HepG2 (cell line): ENCODE measurements around the gene IGF2BP1. TPM values are rescaled to one million over a fixed set of nuclear protein-coding genes. Genes with fewer than 3 reads are reported as not detected.

Experiments
- FOSL1 ChIP-seq: sonication (generic); formaldehyde crosslinking; IDR thresholded peaks from 2 replicates; pipeline ENCODE4 v1.9.0; 2021; ENCODE audit warnings: missing genetic modification reagents, borderline replicate concordance
- FOXA1 ChIP-seq, 2 experiments: fragments of 450-650 bp in 1 of 2; sonication (generic) in 1 of 2; formaldehyde crosslinking in 1 of 2; IDR thresholded peaks; 2 replicates each; pipeline versions ENCODE4 v1.4.0 to v1.6.1; 2016 to 2020; ENCODE audit warnings: missing genetic modification reagents in 1 of 2
- NCOA5 ChIP-seq: sonication (generic); formaldehyde crosslinking; IDR thresholded peaks from 2 replicates; pipeline ENCODE4 v1.4.0; 2020; ENCODE audit warnings: missing genetic modification reagents
- NFRKB ChIP-seq: fragments of 450-650 bp; IDR thresholded peaks from 2 replicates; pipeline ENCODE4 v1.6.1; 2017
- RXRB ChIP-seq: IDR thresholded peaks from 2 replicates; pipeline ENCODE4 v1.6.1; 2016; ENCODE audit warnings: borderline replicate concordance, missing genetic modification reagents, missing compliant biosample characterization
- SMYD3 ChIP-seq: sonication (generic); formaldehyde crosslinking; IDR thresholded peaks from 2 replicates; pipeline ENCODE4 v1.8.1; 2023; ENCODE audit warnings: mild to moderate bottlenecking, missing genetic modification reagents
- ZNF224 ChIP-seq: sonication (generic); formaldehyde crosslinking; IDR thresholded peaks from 2 replicates; pipeline ENCODE4 v1.5.0; 2020; ENCODE audit warnings: mild to moderate bottlenecking, missing genetic modification reagents
- ZNF546 ChIP-seq: sonication (generic); formaldehyde crosslinking; conservative IDR thresholded peaks from 2 replicates; pipeline ENCODE4 v1.8.1; 2023; ENCODE audit warnings: mild to moderate bottlenecking, missing genetic modification reagents
- ZNF572 ChIP-seq: sonication (generic); formaldehyde crosslinking; IDR thresholded peaks from 2 replicates; pipeline ENCODE4 v1.5.1; 2020; ENCODE audit warnings: mild to moderate bottlenecking, missing genetic modification reagents
- ZNF7 ChIP-seq: IDR thresholded peaks from 2 replicates; pipeline ENCODE4 v1.6.1; 2016; ENCODE audit warnings: missing biosample characterization, missing genetic modification reagents
- ZNF790 ChIP-seq: sonication (generic); formaldehyde crosslinking; IDR thresholded peaks from 2 replicates; pipeline ENCODE4 v1.8.0; 2022; ENCODE audit warnings: missing genetic modification reagents, mild to moderate bottlenecking, borderline replicate concordance
- ZNF792 ChIP-seq: IDR thresholded peaks from 2 replicates; pipeline ENCODE4 v1.6.1; 2016
- ZSCAN12 ChIP-seq: sonication (generic); formaldehyde crosslinking; IDR thresholded peaks from 2 replicates; pipeline ENCODE4 v1.9.0; 2021; ENCODE audit warnings: mild to moderate bottlenecking, missing genetic modification reagents
- polyA plus RNA-seq, 8 experiments: library from polyadenylated mRNA; depleted of rRNA in 3 of 8; stranded (reverse) in 7 of 8; unstranded in 1 of 8; fragments of >200 nt; fragmentation: Illumina TruSeq in 4 of 8; extraction: Trizol in 4 of 8; gene quantifications; 2 replicates each; pipeline versions ENCODE4 v1.2.1 to v1.2.3, GENCODE V29; 2011 to 2016; ENCODE audit warnings: low read depth in 4 of 8, missing spikeins in 1 of 8, mixed read lengths in 1 of 8; ENCODE audit not compliant: insufficient read depth in 1 of 8
- total RNA-seq, 5 experiments: library from RNA; depleted of rRNA; stranded (reverse); fragments of >200 nt; fragmentation: Illumina TruSeq; extraction: Trizol; gene quantifications; 2 replicates each; pipeline ENCODE4 v1.2.3, GENCODE V29; 2016; ENCODE audit warnings: low read depth in 1 of 5
- TF ChIP-seq, protein P1 (sequence below), 2 experiments: fragments of 450-650 bp in 1 of 2; sonication (generic) in 1 of 2; formaldehyde crosslinking in 1 of 2; IDR thresholded peaks; 2 replicates each; pipeline versions ENCODE4 v1.6.1 to v1.8.0; 2016 to 2022; ENCODE audit warnings: antibody characterized with exemption in 1 of 2, mild to moderate bottlenecking in 1 of 2, missing genetic modification reagents in 1 of 2
- TF ChIP-seq, protein P2 (sequence below): sonication (generic); formaldehyde crosslinking; IDR thresholded peaks from 2 replicates; pipeline ENCODE4 v1.8.1; 2022; ENCODE audit warnings: mild to moderate bottlenecking, missing genetic modification reagents
- TF ChIP-seq, protein P3 (sequence below): sonication (generic); formaldehyde crosslinking; IDR thresholded peaks from 2 replicates; pipeline ENCODE4 v1.4.0; 2020; ENCODE audit warnings: mild to moderate bottlenecking, missing genetic modification reagents

Gene IGF2BP1
- total and polyA plus RNA-seq, 2 of the 13 experiments (the other 11 are each of a cell fraction or from before 2014, with no cell fraction given), result 29.7 to 75.1 TPM

DNA sequence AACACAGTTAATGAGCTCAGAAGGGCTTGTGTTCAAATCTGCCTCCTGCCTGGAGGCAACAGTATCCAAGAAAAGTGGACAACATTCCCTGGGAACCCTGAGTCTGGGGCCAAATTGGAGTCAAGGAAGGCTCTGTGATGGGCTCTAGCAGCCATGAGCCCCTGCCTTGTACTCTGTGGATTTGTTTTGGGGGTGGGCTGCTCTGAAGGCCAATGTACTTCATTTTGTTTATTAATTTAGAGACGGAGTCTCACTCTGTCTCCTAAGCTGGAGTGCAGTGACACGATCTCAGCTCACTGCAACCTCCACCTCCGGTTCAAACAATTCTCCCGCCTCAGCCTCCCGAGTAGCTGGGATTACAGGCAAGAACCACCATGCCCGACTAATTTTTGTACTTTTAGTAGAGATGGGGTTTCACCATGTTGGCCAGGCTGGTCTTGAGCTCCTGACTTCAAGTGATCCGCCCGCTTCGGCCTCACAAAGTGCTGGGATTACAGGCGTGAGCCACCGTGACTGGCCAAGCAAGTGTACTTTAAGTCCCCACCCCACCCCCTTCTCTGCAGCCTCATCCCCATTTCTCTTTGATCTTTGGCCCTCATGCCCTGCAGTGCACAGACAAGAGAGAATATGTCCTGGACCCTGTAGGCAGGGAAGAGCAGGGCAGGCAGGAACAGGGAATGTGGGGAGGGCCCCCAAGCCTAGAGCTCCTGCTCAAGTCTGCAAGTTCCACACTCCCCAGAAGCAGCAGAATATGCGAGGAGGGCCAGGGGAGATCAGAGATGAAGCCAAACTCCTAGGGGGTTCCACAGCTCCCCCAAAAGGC is 26.1 kb upstream of the IGF2BP1 start (continued):
- TF ChIP-seq, protein P1, sequence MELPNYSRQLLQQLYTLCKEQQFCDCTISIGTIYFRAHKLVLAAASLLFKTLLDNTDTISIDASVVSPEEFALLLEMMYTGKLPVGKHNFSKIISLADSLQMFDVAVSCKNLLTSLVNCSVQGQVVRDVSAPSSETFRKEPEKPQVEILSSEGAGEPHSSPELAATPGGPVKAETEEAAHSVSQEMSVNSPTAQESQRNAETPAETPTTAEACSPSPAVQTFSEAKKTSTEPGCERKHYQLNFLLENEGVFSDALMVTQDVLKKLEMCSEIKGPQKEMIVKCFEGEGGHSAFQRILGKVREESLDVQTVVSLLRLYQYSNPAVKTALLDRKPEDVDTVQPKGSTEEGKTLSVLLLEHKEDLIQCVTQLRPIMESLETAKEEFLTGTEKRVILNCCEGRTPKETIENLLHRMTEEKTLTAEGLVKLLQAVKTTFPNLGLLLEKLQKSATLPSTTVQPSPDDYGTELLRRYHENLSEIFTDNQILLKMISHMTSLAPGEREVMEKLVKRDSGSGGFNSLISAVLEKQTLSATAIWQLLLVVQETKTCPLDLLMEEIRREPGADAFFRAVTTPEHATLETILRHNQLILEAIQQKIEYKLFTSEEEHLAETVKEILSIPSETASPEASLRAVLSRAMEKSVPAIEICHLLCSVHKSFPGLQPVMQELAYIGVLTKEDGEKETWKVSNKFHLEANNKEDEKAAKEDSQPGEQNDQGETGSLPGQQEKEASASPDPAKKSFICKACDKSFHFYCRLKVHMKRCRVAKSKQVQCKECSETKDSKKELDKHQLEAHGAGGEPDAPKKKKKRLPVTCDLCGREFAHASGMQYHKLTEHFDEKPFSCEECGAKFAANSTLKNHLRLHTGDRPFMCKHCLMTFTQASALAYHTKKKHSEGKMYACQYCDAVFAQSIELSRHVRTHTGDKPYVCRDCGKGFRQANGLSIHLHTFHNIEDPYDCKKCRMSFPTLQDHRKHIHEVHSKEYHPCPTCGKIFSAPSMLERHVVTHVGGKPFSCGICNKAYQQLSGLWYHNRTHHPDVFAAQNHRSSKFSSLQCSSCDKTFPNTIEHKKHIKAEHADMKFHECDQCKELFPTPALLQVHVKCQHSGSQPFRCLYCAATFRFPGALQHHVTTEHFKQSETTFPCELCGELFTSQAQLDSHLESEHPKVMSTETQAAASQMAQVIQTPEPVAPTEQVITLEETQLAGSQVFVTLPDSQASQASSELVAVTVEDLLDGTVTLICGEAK (IDR thresholded peaks at IDR 0.05), result no peak
- TF ChIP-seq, protein P1 (CRISPR knock-in tag; IDR thresholded peaks at IDR 0.05), result no peak; the same call in 1 of the 2 replicates
- TF ChIP-seq FOSL1 (CRISPR knock-in tag), result no peak
- TF ChIP-seq ZNF572 (CRISPR knock-in tag), result no peak
- TF ChIP-seq NCOA5, result no peak
- TF ChIP-seq ZNF792 (CRISPR knock-in tag), result peak; percentile 93
- no peak for TF ChIP-seq ZNF546 (CRISPR knock-in tag)
- no peak for TF ChIP-seq NFRKB
- TF ChIP-seq ZNF7, result no peak
- no peak for TF ChIP-seq ZNF790 (CRISPR knock-in tag)
- TF ChIP-seq SMYD3 (CRISPR knock-in tag), result peak; percentile 65; the same call in 1 of the 2 replicates
- TF ChIP-seq, protein P2, sequence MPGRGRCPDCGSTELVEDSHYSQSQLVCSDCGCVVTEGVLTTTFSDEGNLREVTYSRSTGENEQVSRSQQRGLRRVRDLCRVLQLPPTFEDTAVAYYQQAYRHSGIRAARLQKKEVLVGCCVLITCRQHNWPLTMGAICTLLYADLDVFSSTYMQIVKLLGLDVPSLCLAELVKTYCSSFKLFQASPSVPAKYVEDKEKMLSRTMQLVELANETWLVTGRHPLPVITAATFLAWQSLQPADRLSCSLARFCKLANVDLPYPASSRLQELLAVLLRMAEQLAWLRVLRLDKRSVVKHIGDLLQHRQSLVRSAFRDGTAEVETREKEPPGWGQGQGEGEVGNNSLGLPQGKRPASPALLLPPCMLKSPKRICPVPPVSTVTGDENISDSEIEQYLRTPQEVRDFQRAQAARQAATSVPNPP (CRISPR knock-in tag), result no peak
- TF ChIP-seq ZSCAN12, result no peak
- TF ChIP-seq ZNF224 (CRISPR knock-in tag), result peak; percentile 11; the same call in 1 of the 2 replicates
- peak; percentile 87 for TF ChIP-seq RXRB (CRISPR knock-in tag)
- TF ChIP-seq, protein P3, sequence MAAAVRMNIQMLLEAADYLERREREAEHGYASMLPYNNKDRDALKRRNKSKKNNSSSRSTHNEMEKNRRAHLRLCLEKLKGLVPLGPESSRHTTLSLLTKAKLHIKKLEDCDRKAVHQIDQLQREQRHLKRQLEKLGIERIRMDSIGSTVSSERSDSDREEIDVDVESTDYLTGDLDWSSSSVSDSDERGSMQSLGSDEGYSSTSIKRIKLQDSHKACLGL (CRISPR knock-in tag), result peak; percentile 51; the same call in 1 of the 2 replicates
- TF ChIP-seq FOXA1 (IDR thresholded peaks at IDR 0.05), result no peak
- TF ChIP-seq FOXA1 (CRISPR knock-in tag; IDR thresholded peaks at IDR 0.05), result peak; percentile 86
